Bronchial epithelial cell (primary cell): ENCODE data around the gene SLC12A6. TPM values are rescaled to one million over a fixed set of nuclear protein-coding genes. Genes with fewer than 3 reads are reported as not detected.
A peak's percentile ranks its signal among the peaks of the same experiment; 100 is the strongest.

Experiments
- DNase-seq: peaks from one replicate; pipeline ENCODE4 v3.0.0-alpha.2; 2010; ENCODE audit warnings: low read depth
- FAIRE-seq: peaks from 2 replicates; lab custom pipeline; 2011; peaks lifted over from hg19 to GRCh38; lab: Jason Lieb, UNC
- H3K27me3 ChIP-seq: 2 replicates; pipeline ENCODE4 v1.5.1; 2011; ENCODE audit warnings: low read length; ENCODE audit not compliant: control insufficient read depth, insufficient read depth
- H3K36me3 ChIP-seq: 2 replicates; pipeline ENCODE4 v1.5.1; 2011; ENCODE audit warnings: low read length; ENCODE audit not compliant: control insufficient read depth, insufficient read depth
- H3K4me3 ChIP-seq: 2 replicates; pipeline ENCODE4 v1.5.1; 2011; ENCODE audit warnings: mild to moderate bottlenecking, low read depth, low read length, control low read depth
- CTCF ChIP-seq: IDR thresholded peaks from 2 replicates; pipeline ENCODE4 v1.5.1; 2011; ENCODE audit warnings: mild to moderate bottlenecking, moderate library complexity, low read length, control low read depth, inconsistent platforms; ENCODE audit not compliant: insufficient read depth, severe bottlenecking
- total RNA-seq: library from RNA; depleted of rRNA; stranded (reverse); fragments of >200 nt; gene quantifications from 2 replicates; pipeline ENCODE4 v1.2.1, GENCODE V29; 2014

Gene SLC12A6
- total RNA-seq, 1 donor from 2014 or later = 24.5 TPM

DNA sequence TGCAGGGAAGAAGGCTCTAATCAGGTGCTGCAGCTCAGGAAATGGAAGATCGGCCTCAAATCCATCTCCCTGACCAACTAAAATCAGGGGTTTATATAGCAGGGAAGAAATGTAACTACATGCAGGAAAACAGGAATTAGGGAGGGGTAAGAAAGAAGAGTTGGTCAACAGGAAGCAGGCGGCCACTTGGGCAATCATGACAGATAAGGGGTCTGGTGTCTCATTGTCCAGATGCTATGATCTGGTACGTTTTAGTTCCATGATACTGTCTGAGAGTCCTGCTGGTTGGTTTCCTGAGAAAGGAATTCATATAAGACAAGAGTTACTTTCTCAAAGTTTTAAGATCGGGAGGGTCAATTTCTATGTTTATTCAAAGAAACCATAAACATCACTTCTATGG, 151.9 kb downstream of the SLC12A6 start:
- no peak overlapping the region for H3K4me3 ChIP-seq
- no peaks in the 10 kb centered on the region for H3K27me3 ChIP-seq
- FAIRE-seq = no peak
- no peak for TF ChIP-seq CTCF
- H3K36me3 ChIP-seq = peaks cover 2% of the 10 kb centered on the region
- DNase-seq = no peak

- no peak for TF ChIP-seq CTCF
- no peak for FAIRE-seq
- no peaks in the 10 kb centered on the region for H3K27me3 ChIP-seq
- no peak overlapping the region for H3K4me3 ChIP-seq
- peaks cover 2% of the 10 kb centered on the region for H3K36me3 ChIP-seq
- peak; percentile 15 for DNase-seq
Measured at GRCh38 chr15:34182942-34183341, 154.6 kb downstream of the SLC12A6 start.

Other genes starting within 250 kb of the SLC12A6 start
- gene EMC7, start 235.9 kb downstream of the SLC12A6 start, total RNA-seq = 51.7 and 57.4 TPM in 2 replicates
- gene PGBD4, start 235.7 kb downstream of the SLC12A6 start, total RNA-seq = 1.3 and 1.8 TPM in 2 replicates
- gene KATNBL1, start 127.7 kb downstream of the SLC12A6 start, total RNA-seq = 44.0 and 52.1 TPM in 2 replicates
- gene EMC4, start 112.8 kb downstream of the SLC12A6 start, total RNA-seq = 134 and 213 TPM in 2 replicates
- gene NOP10, start 5.4 kb upstream of the SLC12A6 start, total RNA-seq = 168 and 187 TPM in 2 replicates
- gene NUTM1, start 5.5 kb upstream of the SLC12A6 start, total RNA-seq = not detected in 2 replicates
- 5.6 and 6.1 TPM in 2 replicates for gene LPCAT4, start 29.4 kb upstream of the SLC12A6 start, total RNA-seq
- 32.0 and 32.6 TPM in 2 replicates for gene GOLGA8A, start 100.0 kb upstream of the SLC12A6 start, total RNA-seq
- 31.2 and 48.7 TPM in 2 replicates for gene GOLGA8B, start 245.9 kb upstream of the SLC12A6 start, total RNA-seq